Endodermal cell (in vitro differentiated cells): ENCODE measurements around the gene PCBP4. TPM values are rescaled to one million over a fixed set of nuclear protein-coding genes. Genes with fewer than 3 reads are reported as not detected.

Experiments used
- DNase-seq: peaks from one replicate; pipeline ENCODE4 v3.0.0-alpha.2; 2017
- H3K27ac ChIP-seq: 2 replicates; pipeline ENCODE4 v1.5.1; 2013; ENCODE audit warnings: mild to moderate bottlenecking, low read depth, low read length, moderate library complexity
- H3K27me3 ChIP-seq: 2 replicates; pipeline ENCODE4 v1.6.1; 2013; ENCODE audit warnings: mild to moderate bottlenecking, low read length, moderate library complexity; ENCODE audit not compliant: insufficient read depth, control insufficient read depth, poor library complexity, severe bottlenecking
- H3K36me3 ChIP-seq: 2 replicates; pipeline ENCODE4 v1.7.0; 2013; ENCODE audit warnings: mild to moderate bottlenecking, low read length, moderate library complexity; ENCODE audit not compliant: control insufficient read depth, insufficient read depth
- H3K4me1 ChIP-seq: one replicate; pipeline ENCODE4 v1.7.0; 2013; ENCODE audit warnings: low read length; ENCODE audit not compliant: control insufficient read depth, insufficient read depth
- H3K4me3 ChIP-seq: 2 replicates; pipeline ENCODE4 v1.5.1; 2013; ENCODE audit warnings: mild to moderate bottlenecking, low read length, moderate library complexity
- H3K9ac ChIP-seq: 2 replicates; pipeline ENCODE4 v1.6.1; 2013; ENCODE audit warnings: mild to moderate bottlenecking, low read length, moderate library complexity; ENCODE audit not compliant: poor library complexity, severe bottlenecking; ENCODE audit errors: extremely low read depth
- H3K9me3 ChIP-seq: 2 replicates; pipeline ENCODE4 v1.6.1; 2013; ENCODE audit warnings: mild to moderate bottlenecking, low read length, moderate library complexity; ENCODE audit not compliant: control insufficient read depth
- H3K27ac Mint-ChIP-seq: 2 replicates; pipeline ENCODE4 v1.8.0; 2020; ENCODE audit warnings: mixed read lengths
- H3K27me3 Mint-ChIP-seq: 2 replicates; pipeline ENCODE4 v1.8.0; 2021; ENCODE audit warnings: mild to moderate bottlenecking, mixed read lengths; ENCODE audit not compliant: insufficient read depth
- H3K36me3 Mint-ChIP-seq: 2 replicates; pipeline ENCODE4 v1.8.0; 2020; ENCODE audit warnings: low read depth, mixed read lengths
- H3K4me1 Mint-ChIP-seq: 2 replicates; pipeline ENCODE4 v1.8.0; 2020; ENCODE audit warnings: mixed read lengths
- H3K4me3 Mint-ChIP-seq: 2 replicates; pipeline ENCODE4 v1.8.0; 2020; ENCODE audit warnings: mild to moderate bottlenecking, moderate library complexity, mixed read lengths
- H3K9me3 Mint-ChIP-seq: 2 replicates; pipeline ENCODE4 v1.8.0; 2020; ENCODE audit warnings: mild to moderate bottlenecking, mixed read lengths
- WGBS, 2 experiments: methylation state at CpG; one replicate each; pipeline versions ENCODE4 v1.1.5 to v1.1.7; 2013; ENCODE audit warnings: missing lambda C conversion rate in 2 of 2, mixed read lengths in 1 of 2; ENCODE audit not compliant: insufficient coverage in 1 of 2, insufficient read length in 1 of 2; 5-methylcytosine and 5-hydroxymethylcytosine counted together
- total RNA-seq, 2 donors: library from RNA; stranded (reverse); fragmentation: NEBNext Ultra II Directional in 1 of 2; extraction: Animal tissue kit (Norgen Biotek cat#: 25700) in 1 of 2; gene quantifications; 2 replicates in 1 of 2; 3 replicates in 1 of 2; pipeline ENCODE4 v1.2.1, GENCODE V29; 2021
- TF ChIP-seq, protein P1 (sequence below): fragments of 200-600 bp; sonication (generic); conservative IDR thresholded peaks from 2 replicates; pipeline ENCODE4 v1.5.0; 2021; ENCODE audit warnings: antibody characterized with exemption, mild to moderate bottlenecking

The PCBP4 gene
- total RNA-seq, 2 donors from 2014 or later = 54.1 to 68.1 TPM

GRCh38 chr3:51959651-51960050 is 7.6 kb downstream of the PCBP4 start:
- TF ChIP-seq, protein P1, sequence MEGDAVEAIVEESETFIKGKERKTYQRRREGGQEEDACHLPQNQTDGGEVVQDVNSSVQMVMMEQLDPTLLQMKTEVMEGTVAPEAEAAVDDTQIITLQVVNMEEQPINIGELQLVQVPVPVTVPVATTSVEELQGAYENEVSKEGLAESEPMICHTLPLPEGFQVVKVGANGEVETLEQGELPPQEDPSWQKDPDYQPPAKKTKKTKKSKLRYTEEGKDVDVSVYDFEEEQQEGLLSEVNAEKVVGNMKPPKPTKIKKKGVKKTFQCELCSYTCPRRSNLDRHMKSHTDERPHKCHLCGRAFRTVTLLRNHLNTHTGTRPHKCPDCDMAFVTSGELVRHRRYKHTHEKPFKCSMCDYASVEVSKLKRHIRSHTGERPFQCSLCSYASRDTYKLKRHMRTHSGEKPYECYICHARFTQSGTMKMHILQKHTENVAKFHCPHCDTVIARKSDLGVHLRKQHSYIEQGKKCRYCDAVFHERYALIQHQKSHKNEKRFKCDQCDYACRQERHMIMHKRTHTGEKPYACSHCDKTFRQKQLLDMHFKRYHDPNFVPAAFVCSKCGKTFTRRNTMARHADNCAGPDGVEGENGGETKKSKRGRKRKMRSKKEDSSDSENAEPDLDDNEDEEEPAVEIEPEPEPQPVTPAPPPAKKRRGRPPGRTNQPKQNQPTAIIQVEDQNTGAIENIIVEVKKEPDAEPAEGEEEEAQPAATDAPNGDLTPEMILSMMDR = no peak
- H3K4me1 ChIP-seq = peaks cover 8% of the 10 kb centered on the region
- DNase-seq = no peak
- Mint-ChIP-seq H3K27me3 (peaks cover 15% of the 10 kb centered on the region), H3K4me1 (peaks cover 13% of the 10 kb centered on the region), H3K4me3 (no peak overlapping the region), H3K36me3 (peaks cover 13% of the 10 kb centered on the region), H3K27ac (no peak overlapping the region), H3K9me3 (no peaks in the 10 kb centered on the region)
- H3K27me3 ChIP-seq = peaks cover 11% of the 10 kb centered on the region
- no peak overlapping the region for H3K4me3 ChIP-seq
- peaks cover 59% of the 10 kb centered on the region for H3K36me3 ChIP-seq
- 96 to 100% methylated on average over 3 to 7 of the region's 7 CpGs for WGBS, 2 experiments
- H3K27ac ChIP-seq = no peak overlapping the region
- H3K9me3 ChIP-seq = no peaks in the 10 kb centered on the region
- no peak overlapping the region for H3K9ac ChIP-seq

- H3K4me1 Mint-ChIP-seq = peaks cover 13% of the 10 kb centered on the region
- Histone ChIP-seq H3K9ac (no peak overlapping the region), H3K27me3 (peaks cover 19% of the 10 kb centered on the region), H3K36me3 (peaks cover 59% of the 10 kb centered on the region), H3K4me1 (peaks cover 8% of the 10 kb centered on the region), H3K4me3 (no peak overlapping the region), H3K9me3 (no peaks in the 10 kb centered on the region), H3K27ac (no peak overlapping the region)
- H3K27ac Mint-ChIP-seq = no peak overlapping the region
- 96 to 98% methylated on average over 15 to 20 of the region's 20 CpGs for WGBS, 2 experiments
- H3K27me3 Mint-ChIP-seq = peaks cover 22% of the 10 kb centered on the region
- no peak for DNase-seq
- H3K4me3 Mint-ChIP-seq = no peak overlapping the region
- peaks cover 13% of the 10 kb centered on the region for H3K36me3 Mint-ChIP-seq
- TF ChIP-seq, protein P1 = no peak
- H3K9me3 Mint-ChIP-seq = no peaks in the 10 kb centered on the region
Observed at GRCh38 chr3:51958603-51959521, 8.4 kb downstream of the PCBP4 start.

DNA sequence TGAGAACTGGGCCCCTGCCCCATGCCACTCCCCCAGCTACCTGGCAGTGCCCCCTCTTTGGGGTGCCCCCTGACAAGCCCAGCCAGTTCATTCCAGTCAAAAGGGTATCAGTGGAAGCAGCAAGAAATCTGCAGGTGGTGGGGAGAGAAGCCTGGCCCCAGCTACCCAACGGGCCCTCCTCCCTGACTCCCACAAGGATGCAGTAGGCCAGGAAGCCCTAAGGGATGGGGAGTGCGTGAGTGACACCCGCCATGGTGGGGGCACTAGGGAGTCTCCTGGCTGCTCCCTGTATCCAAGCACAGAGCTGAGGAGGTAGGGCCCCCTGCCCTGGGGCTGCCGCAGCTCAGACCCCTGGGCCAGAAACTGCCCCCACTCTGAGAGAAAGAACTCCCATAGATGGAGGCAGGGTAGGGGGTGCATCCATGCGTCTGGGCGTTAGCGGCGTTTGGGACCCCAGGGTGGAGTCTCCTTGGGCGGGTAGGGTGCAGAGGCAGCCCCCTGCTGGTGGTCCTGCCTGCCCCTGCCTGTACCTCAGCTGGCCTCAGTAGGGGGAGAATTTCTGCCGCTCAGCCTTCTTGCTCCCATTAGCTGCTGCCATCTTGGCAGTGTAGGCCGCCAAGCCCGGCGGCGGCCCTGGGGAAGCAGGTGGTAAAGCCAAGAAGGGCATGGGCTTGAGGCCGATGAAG is 9.6 kb downstream of the PCBP4 start:
- TF ChIP-seq, protein P1 = peak; percentile 34
- H3K27ac Mint-ChIP-seq = no peak overlapping the region
- Histone ChIP-seq H3K27me3 (peaks cover 24% of the 10 kb centered on the region), H3K27ac (no peak overlapping the region), H3K4me1 (peaks cover 7% of the 10 kb centered on the region), H3K4me3 (no peak overlapping the region), H3K36me3 (peaks cover 51% of the 10 kb centered on the region), H3K9ac (no peak overlapping the region), H3K9me3 (no peaks in the 10 kb centered on the region)
- peaks cover 13% of the 10 kb centered on the region for H3K36me3 Mint-ChIP-seq
- 92 to 94% methylated on average over 11 to 15 of the region's 15 CpGs for WGBS, 2 experiments
- no peak overlapping the region for H3K4me3 Mint-ChIP-seq
- no peak for DNase-seq
- peaks cover 34% of the 10 kb centered on the region for H3K27me3 Mint-ChIP-seq
- H3K4me1 Mint-ChIP-seq = peaks cover 9% of the 10 kb centered on the region
- H3K9me3 Mint-ChIP-seq = no peaks in the 10 kb centered on the region
